UCSD-AML1 (cell line): Measurements from ENCODE around the gene CLN5.
A peak's percentile ranks its signal among the peaks of the same experiment; 100 is the strongest.

ENCODE experiments used
- DNase-seq: peaks from one replicate; lab custom pipeline; 2025; ENCODE audit not compliant: unreplicated experiment; lab: John Stamatoyannopoulos, UW

CLN5 gene

GRCh38 chr13:77016888-77017623 lies 25.2 kb downstream of the CLN5 start:
- no peak for DNase-seq

GRCh38 chr13:77019756-77020155 lies 27.9 kb downstream of the CLN5 start:
- DNase-seq: no peak

- DNase-seq: no peak
These were observed 30.5 kb downstream of the CLN5 start for GRCh38 chr13:77022341-77022740.

- peak; percentile 85 for DNase-seq
These were observed 34.5 kb downstream of the CLN5 start for GRCh38 chr13:77026255-77026860.

GRCh38 chr13:77026861-77027621 lies 35.2 kb downstream of the CLN5 start, which contains the start of gene FBXL3:
TSS of gene FBXL3 (minus strand) at chr13:77027159. CDS start at chr13:77021860, 5,299 bp downstream.
- peak; percentile 81 for DNase-seq

- no peak for DNase-seq
These were observed 36.3 kb downstream of the CLN5 start for GRCh38 chr13:77028202-77028601.

GRCh38 chr13:77029436-77029835 lies 37.6 kb downstream of the CLN5 start:
- DNase-seq: no peak

GRCh38 chr13:77031656-77032243 lies 39.9 kb downstream of the CLN5 start:
- no peak for DNase-seq

- no peak for DNase-seq
These were observed 41.9 kb downstream of the CLN5 start for GRCh38 chr13:77033717-77034302.

GRCh38 chr13:77034881-77035280 lies 43.0 kb downstream of the CLN5 start:
- DNase-seq: no peak

- DNase-seq: no peak
These were observed 44.4 kb downstream of the CLN5 start for GRCh38 chr13:77036279-77036678.

- DNase-seq: no peak
These were observed 47.1 kb downstream of the CLN5 start for GRCh38 chr13:77038907-77039480.

- DNase-seq: no peak
These were observed 48.2 kb downstream of the CLN5 start for GRCh38 chr13:77040076-77040475.

GRCh38 chr13:77040835-77041234 lies 49.0 kb downstream of the CLN5 start:
- DNase-seq: no peak

GRCh38 chr13:77042566-77043177 lies 50.8 kb downstream of the CLN5 start:
- no peak for DNase-seq

GRCh38 chr13:77047649-77048343 lies 55.9 kb downstream of the CLN5 start:
- no peak for DNase-seq

- peak; percentile 15 for DNase-seq
These were observed 56.8 kb downstream of the CLN5 start for GRCh38 chr13:77048681-77049080.

- DNase-seq: no peak
These were observed 61.3 kb downstream of the CLN5 start for GRCh38 chr13:77053192-77053591.
